K562 (cell line): Measurements from ENCODE around the gene PDE4D.

Experiments used
- RCOR1 ChIP-seq, 2 experiments: IDR thresholded peaks; 2 replicates each; pipeline ENCODE4 v1.6.1; 2012; ENCODE audit warnings: low read depth in 2 of 2, low read length in 2 of 2, borderline replicate concordance in 1 of 2, improper control_type of control experiment in 1 of 2
- TF ChIP-seq, protein P1 (sequence below): sonication (generic); formaldehyde crosslinking; IDR thresholded peaks from 2 replicates; pipeline ENCODE4 v1.8.1; 2022; ENCODE audit warnings: missing genetic modification reagents

DNA sequence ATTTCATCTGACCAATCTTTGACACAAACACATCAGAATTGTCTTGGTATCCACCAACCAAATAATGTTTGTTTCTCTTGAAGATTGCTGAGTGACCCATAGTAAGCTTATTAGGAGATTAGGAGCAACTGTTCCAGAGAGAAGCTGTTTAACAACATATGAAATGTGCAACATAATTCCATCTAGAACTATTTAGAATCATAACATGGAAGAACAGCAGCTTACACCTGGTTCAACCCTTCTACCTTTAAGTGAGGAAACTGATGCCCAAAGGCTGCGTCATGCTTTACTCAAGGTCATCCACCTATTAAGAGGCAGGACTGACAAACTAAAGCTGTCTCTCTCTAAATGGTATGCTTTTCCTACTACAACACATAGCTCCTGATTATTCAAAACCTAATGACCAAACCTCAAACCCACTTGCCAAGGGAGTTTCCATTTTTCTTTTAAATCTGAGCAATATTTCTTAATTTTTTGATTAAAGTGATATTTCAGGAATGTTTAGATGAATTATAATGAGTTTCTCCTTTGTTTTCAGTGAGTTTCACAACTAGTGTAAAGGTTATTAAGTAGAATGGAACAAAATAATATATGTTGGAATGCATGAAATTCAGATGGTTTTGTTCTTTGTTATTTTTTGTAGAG is 764.8 kb downstream of the PDE4D start:
- TF ChIP-seq, protein P1, sequence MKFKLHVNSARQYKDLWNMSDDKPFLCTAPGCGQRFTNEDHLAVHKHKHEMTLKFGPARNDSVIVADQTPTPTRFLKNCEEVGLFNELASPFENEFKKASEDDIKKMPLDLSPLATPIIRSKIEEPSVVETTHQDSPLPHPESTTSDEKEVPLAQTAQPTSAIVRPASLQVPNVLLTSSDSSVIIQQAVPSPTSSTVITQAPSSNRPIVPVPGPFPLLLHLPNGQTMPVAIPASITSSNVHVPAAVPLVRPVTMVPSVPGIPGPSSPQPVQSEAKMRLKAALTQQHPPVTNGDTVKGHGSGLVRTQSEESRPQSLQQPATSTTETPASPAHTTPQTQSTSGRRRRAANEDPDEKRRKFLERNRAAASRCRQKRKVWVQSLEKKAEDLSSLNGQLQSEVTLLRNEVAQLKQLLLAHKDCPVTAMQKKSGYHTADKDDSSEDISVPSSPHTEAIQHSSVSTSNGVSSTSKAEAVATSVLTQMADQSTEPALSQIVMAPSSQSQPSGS (CRISPR knock-in tag): no peak
- no peak for TF ChIP-seq RCOR1 (IDR thresholded peaks at IDR 0.05; ENCODE audit: borderline replicate concordance in 1 of 2, low read depth in 2 of 2, low read length in 2 of 2)
